ENCODE data around the gene CTNNBL1. TPM values are rescaled to one million over a fixed set of nuclear protein-coding genes. Genes with fewer than 3 reads are reported as not detected.

Gene CTNNBL1
- total and polyA plus RNA-seq, 2 of the 4 experiments (the other 2 are of a cell fraction), result 29.9 to 34.1 TPM

DNA sequence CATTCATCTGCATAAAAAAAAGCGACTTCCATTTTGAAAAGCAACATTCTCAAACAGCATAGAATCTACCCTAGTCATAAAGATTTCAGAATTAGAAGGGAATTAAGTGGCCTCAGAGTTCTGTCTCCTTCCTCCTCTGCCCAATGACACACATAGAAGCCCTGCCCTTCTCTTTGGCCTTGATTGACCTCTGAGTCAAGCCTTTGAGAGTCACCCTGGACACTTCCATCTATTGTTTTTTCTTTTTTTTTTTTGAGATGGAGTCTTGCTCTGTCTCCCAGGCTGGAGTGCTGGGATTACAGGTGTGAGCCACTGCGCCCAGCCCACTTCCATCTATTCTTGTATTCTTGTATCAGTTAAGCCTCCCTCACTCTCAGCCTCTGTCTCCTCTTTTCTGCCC is 44.8 kb upstream of the CTNNBL1 start:
- DNase-seq (no peak), ATAC-seq (ENCODE audit: low read depth) (no peak)
- H2BK120ac ChIP-seq (ENCODE audit: low read depth, low read length), result no peak overlapping the region
- no peak overlapping the region for H3K23ac ChIP-seq (ENCODE audit: low read depth, low read length)
- no peak overlapping the region for H4K5ac ChIP-seq (ENCODE audit: low read depth, low read length)
- H3K4me1 ChIP-seq (ENCODE audit: control insufficient read depth, insufficient read depth, low read length), result no peaks in the 10 kb centered on the region
- ChIA-PET CTCF (no interaction called here), POLR2A (ENCODE audit: unreplicated experiment) (no interaction called here)
- H3K9ac ChIP-seq (ENCODE audit: low read depth, low read length), result no peak overlapping the region
- no peaks in the 10 kb centered on the region for H4K20me1 ChIP-seq (ENCODE audit: insufficient read depth, low read length)
- in situ Hi-C loops (cut with MboI; ENCODE audit: low sequenced_read_pairs), result no loop called here
- no peak overlapping the region for H3K14ac ChIP-seq (replicated peaks; ENCODE audit: low read depth, low read length)
- no peak overlapping the region for H2BK20ac ChIP-seq (ENCODE audit: low read depth, low read length)
- H3K27me3 ChIP-seq (ENCODE audit: control insufficient read depth, insufficient read depth, low read length), result peaks cover 54% of the 10 kb centered on the region
- H3K4me3 ChIP-seq (ENCODE audit: insufficient read depth, low read depth, low read length), result no peak overlapping the region
- no peak overlapping the region for H3K27ac ChIP-seq (ENCODE audit: insufficient read depth, low read length)
- H3K9me1 ChIP-seq (ENCODE audit: insufficient read depth, low read length), result no peaks in the 10 kb centered on the region
- TF ChIP-seq USF2 (IDR thresholded peaks at IDR 0.05; ENCODE audit: low read depth, low read length) (no peak), SMC3 (IDR thresholded peaks at IDR 0.05; ENCODE audit: low read depth, low read length) (no peak), MXI1 (IDR thresholded peaks at IDR 0.05; ENCODE audit: borderline replicate concordance, low read depth, low read length) (no peak), RAD21 (IDR thresholded peaks at IDR 0.05; ENCODE audit: low read length) (no peak), NFE2L2 (IDR thresholded peaks at IDR 0.05; ENCODE audit: low read depth, low read length) (no peak), CHD1 (IDR thresholded peaks at IDR 0.05; ENCODE audit: low read depth, low read length) (no peak), RFX5 (IDR thresholded peaks at IDR 0.05; ENCODE audit: low read depth, low read length) (no peak), RCOR1 (IDR thresholded peaks at IDR 0.05; ENCODE audit: insufficient replicate concordance, low read length) (no peak), MAZ (IDR thresholded peaks at IDR 0.05; ENCODE audit: borderline replicate concordance, low read depth, low read length) (no peak), FOS (IDR thresholded peaks at IDR 0.05; ENCODE audit: low read depth, low read length) (no peak), MAFK (IDR thresholded peaks at IDR 0.05; ENCODE audit: low read depth, low read length) (no peak), CEBPB (IDR thresholded peaks at IDR 0.05; ENCODE audit: low read depth, low read length) (no peak), POLR2A (IDR thresholded peaks at IDR 0.05; ENCODE audit: low read depth, low read length) (no peak), BHLHE40 (IDR thresholded peaks at IDR 0.05; ENCODE audit: low read depth, low read length) (no peak)
- TF ChIP-seq, protein P1, sequence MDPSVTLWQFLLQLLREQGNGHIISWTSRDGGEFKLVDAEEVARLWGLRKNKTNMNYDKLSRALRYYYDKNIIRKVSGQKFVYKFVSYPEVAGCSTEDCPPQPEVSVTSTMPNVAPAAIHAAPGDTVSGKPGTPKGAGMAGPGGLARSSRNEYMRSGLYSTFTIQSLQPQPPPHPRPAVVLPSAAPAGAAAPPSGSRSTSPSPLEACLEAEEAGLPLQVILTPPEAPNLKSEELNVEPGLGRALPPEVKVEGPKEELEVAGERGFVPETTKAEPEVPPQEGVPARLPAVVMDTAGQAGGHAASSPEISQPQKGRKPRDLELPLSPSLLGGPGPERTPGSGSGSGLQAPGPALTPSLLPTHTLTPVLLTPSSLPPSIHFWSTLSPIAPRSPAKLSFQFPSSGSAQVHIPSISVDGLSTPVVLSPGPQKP (IDR thresholded peaks at IDR 0.05; ENCODE audit: borderline replicate concordance, low read depth, low read length), result no peak
- TF ChIP-seq, protein P2, sequence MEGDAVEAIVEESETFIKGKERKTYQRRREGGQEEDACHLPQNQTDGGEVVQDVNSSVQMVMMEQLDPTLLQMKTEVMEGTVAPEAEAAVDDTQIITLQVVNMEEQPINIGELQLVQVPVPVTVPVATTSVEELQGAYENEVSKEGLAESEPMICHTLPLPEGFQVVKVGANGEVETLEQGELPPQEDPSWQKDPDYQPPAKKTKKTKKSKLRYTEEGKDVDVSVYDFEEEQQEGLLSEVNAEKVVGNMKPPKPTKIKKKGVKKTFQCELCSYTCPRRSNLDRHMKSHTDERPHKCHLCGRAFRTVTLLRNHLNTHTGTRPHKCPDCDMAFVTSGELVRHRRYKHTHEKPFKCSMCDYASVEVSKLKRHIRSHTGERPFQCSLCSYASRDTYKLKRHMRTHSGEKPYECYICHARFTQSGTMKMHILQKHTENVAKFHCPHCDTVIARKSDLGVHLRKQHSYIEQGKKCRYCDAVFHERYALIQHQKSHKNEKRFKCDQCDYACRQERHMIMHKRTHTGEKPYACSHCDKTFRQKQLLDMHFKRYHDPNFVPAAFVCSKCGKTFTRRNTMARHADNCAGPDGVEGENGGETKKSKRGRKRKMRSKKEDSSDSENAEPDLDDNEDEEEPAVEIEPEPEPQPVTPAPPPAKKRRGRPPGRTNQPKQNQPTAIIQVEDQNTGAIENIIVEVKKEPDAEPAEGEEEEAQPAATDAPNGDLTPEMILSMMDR (conservative IDR thresholded peaks at IDR 0.05; ENCODE audit: low read depth, low read length), result no peak
- H4K91ac ChIP-seq (ENCODE audit: insufficient read depth, low read depth, low read length), result no peak overlapping the region
- no peak overlapping the region for H2AK9ac ChIP-seq (replicated peaks; ENCODE audit: low read depth, low read length, poor library complexity)
- no peak overlapping the region for H2BK15ac ChIP-seq (ENCODE audit: low read depth, low read length)
- H3K4ac ChIP-seq (ENCODE audit: low read depth, low read length), result no peak overlapping the region
- no peak overlapping the region for H2AFZ ChIP-seq (replicated peaks; ENCODE audit: low read length, poor library complexity)
- H2BK5ac ChIP-seq (ENCODE audit: low read depth, low read length, poor library complexity, severe bottlenecking), result no peak overlapping the region
- H4K8ac ChIP-seq (ENCODE audit: low read depth in 2 of 2, low read length in 2 of 2), result no peak overlapping the region
- H3K56ac ChIP-seq (ENCODE audit: extremely low read depth, insufficient read depth, low read length), result no peak overlapping the region
- no peaks in the 10 kb centered on the region for H3K79me1 ChIP-seq (ENCODE audit: low read depth in 1 of 2, low read length in 2 of 2)
- intact Hi-C loops (cut with micrococcal nuclease), result no loop called here
- 20% methylated on average over 1 of the region's 2 CpGs; no CpG with 5 or more reads in 1 of the 2 experiments for WGBS, 2 experiments (ENCODE audit: extremely low coverage in 2 of 2, insufficient read length in 1 of 2)
- no peak overlapping the region for H3K4me2 ChIP-seq (ENCODE audit: low read depth, low read length)
- H3K9me3 ChIP-seq (ENCODE audit: control insufficient read depth, insufficient read depth, low read length), result no peaks in the 10 kb centered on the region
- BruUV-seq (replicated peaks), result no TSS peak
- no peak overlapping the region for H2AK5ac ChIP-seq (ENCODE audit: low read depth, low read length)
- H3K18ac ChIP-seq (ENCODE audit: low read depth, low read length), result no peak overlapping the region
- H3K36me3 ChIP-seq (ENCODE audit: control insufficient read depth, insufficient read depth, low read length), result no peaks in the 10 kb centered on the region
- dilution Hi-C loops (cut with HindIII; ENCODE audit: low sequenced_read_pairs, unreplicated experiment), result no loop called here
